Measurements from ENCODE around the gene HIPK4.

GRCh38 chr19:40366697-40367561, 23.1 kb downstream of the HIPK4 start:
- TF ChIP-seq POLR2AphosphoS5 (IDR thresholded peaks at IDR 0.05; ENCODE audit: low read depth, low read length) (no peak), POLR2A (IDR thresholded peaks at IDR 0.05; ENCODE audit: low read depth, low read length) (no peak)

Data from GM12891 (cell line).